Tibial nerve (tissue), 4 donors: ENCODE results near the gene ABCB4.

Source experiments
- CTCF ChIP-seq, 5 experiments: fragments of 200-600 bp in 3 of 5; fragments of 450-650 bp in 2 of 5; sonication (generic) in 3 of 5; IDR thresholded peaks; one replicate each; pipeline ENCODE4 v1.5.1; 2016 to 2019; ENCODE audit warnings: antibody characterized with exemption in 5 of 5, mild to moderate bottlenecking in 3 of 5, moderate library complexity in 2 of 5
- EP300 ChIP-seq, 2 donors: sonication (generic); formaldehyde crosslinking; IDR thresholded peaks; one replicate each; pipeline ENCODE4 v1.6.1; 2017; ENCODE audit warnings: antibody characterized with exemption in 2 of 2, mild to moderate bottlenecking in 1 of 2
- POLR2A ChIP-seq, 2 donors: fragments of 450-650 bp; IDR thresholded peaks; one replicate each; pipeline ENCODE4 v1.6.1; 2017; ENCODE audit warnings: antibody characterized with exemption in 2 of 2, mild to moderate bottlenecking in 2 of 2, moderate library complexity in 2 of 2

GRCh38 chr7:87511510-87511909, 36.0 kb upstream of the ABCB4 start:
- TF ChIP-seq POLR2A (IDR thresholded peaks at IDR 0.05), result no peak
- TF ChIP-seq CTCF (IDR thresholded peaks at IDR 0.05), result no peak
- TF ChIP-seq EP300 (IDR thresholded peaks at IDR 0.05), result no peak
